Epithelial cell of esophagus (primary cell): ENCODE results near the gene SMPX.
"Not testable (repeated sequence)": the region's sequence is repeated elsewhere in the genome, so short reads cannot be mapped to it uniquely, and the experiment has no call there.

Source experiments
- DNase-seq: peaks from one replicate; pipeline ENCODE4 v3.0.0; 2010; ENCODE audit warnings: low read depth
- H3K4me3 ChIP-seq: 2 replicates; pipeline ENCODE4 v1.5.1; 2011; ENCODE audit warnings: mild to moderate bottlenecking, low read length, control low read depth
- CTCF ChIP-seq: IDR thresholded peaks from 2 replicates; pipeline ENCODE4 v1.5.1; 2011; ENCODE audit warnings: low read depth, mild to moderate bottlenecking, low read length, control low read depth, inconsistent platforms; ENCODE audit not compliant: insufficient read depth; ENCODE audit errors: missing control alignments

Gene SMPX

DNA sequence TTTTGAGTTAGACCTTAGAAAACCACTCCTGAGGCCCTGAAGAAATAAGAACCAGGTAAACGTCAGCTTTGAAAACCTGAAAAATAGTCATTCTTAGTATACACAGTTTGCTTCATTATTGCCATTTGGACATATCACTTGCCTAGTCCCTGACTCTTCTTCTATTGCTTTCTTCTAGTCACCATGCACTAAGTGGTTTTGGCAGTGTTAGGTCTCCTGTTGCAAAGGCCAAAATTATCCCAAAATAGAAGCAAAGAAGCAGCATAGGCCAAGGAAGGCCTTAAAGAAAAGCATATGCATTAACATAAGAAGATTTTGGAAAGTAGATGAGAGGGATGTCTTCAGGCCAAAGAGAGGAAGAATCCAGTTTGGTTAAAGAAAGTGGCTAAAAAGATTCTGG lies 24.1 kb upstream of the SMPX start:
- no peak for TF ChIP-seq CTCF
- H3K4me3 ChIP-seq = no peak overlapping the region
- DNase-seq = no peak

DNA sequence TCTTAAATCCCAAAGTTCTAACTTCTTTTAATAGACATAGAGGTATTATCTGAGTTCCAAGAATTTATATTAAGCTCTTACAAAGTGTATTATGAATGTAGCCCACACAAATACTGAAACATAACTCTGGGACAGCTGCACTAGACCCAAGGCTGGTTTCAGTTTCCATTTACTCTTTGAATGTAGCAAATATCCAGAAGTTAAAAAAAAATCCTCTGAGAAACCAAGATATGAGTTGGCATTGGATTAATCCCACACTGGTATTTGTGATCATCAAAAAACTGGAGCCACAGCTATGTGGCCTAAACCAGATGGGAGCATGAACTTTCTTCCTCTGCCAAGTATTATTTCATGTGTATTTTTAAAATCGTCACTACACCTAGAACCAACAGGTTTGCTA lies 23.6 kb upstream of the SMPX start:
- no peak for TF ChIP-seq CTCF
- no peak overlapping the region for H3K4me3 ChIP-seq
- no peak for DNase-seq

GRCh38 chrX:21779095-21779494 lies 21.2 kb upstream of the SMPX start:
- H3K4me3 ChIP-seq = no peak overlapping the region
- DNase-seq = no peak
- TF ChIP-seq CTCF = no peak

GRCh38 chrX:21778236-21778635 lies 20.3 kb upstream of the SMPX start:
- H3K4me3 ChIP-seq = no peak overlapping the region
- TF ChIP-seq CTCF = no peak
- no peak for DNase-seq

GRCh38 chrX:21775128-21775527 lies 17.2 kb upstream of the SMPX start:
- not testable (repeated sequence) for DNase-seq, H3K4me3 ChIP-seq

GRCh38 chrX:21773036-21773435 lies 15.1 kb upstream of the SMPX start:
- DNase-seq, H3K4me3 ChIP-seq: not testable (repeated sequence)

DNA sequence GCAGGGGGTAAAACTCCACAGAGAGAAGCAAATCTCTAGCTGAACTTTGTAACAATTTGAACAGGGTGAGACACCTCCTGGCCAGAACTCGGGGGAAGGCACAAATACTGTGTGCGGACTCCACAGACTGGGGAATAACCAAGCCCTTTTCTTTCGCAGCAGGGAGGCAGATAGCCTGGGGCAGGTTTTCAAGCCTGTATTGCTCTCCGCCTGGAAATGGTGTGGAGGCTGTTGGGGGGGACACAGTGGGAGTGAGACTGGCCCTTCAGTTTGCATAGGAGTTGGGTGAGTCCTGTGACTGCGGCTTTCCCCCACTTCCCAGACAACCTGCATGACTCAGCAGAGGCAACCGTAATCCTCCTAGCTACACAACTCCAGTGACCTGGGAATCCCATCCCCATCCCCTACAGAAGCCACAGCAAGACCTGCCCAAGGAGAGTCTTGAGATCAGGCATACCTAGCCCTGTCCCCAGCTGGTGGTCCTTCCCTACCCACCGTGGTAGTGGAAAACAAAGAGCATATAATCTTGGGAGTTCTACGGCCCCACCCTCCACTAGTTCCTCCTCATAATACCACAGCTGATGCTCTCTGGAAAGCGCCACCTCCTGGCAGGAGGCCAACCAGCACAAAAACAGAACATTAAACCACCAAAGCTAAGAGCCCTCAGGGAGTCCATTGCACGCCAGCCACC lies 12.9 kb upstream of the SMPX start:
- TF ChIP-seq CTCF = no peak
- no peak overlapping the region for H3K4me3 ChIP-seq
- peak; percentile 47 for DNase-seq

DNA sequence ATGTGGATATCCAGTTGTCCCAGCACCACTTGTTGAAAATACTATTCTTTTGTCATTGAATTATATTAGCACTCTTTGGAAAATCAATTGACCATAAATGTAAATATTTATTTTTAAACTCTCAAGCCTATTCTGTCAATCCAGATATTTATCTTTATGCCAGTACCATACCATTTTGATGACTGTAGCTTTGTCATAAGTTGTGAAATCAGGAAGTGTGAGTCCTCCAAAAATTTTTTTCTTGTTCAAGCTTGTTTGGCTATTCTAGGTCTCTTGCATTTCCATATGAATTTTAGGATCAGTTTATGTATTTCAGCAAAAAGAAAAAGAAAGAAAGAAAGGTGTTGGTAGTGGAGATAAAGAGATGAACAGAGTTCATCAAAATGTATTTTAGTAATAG lies 8.2 kb upstream of the SMPX start:
- DNase-seq = peak; percentile 48
- no peak for TF ChIP-seq CTCF
- no peak overlapping the region for H3K4me3 ChIP-seq
